Globus pallidus (tissue), 1 donor: Measurements from ENCODE around the gene ADAMTS7.
A peak's percentile ranks its signal among the peaks of the same experiment; 100 is the strongest.
"Not testable (repeated sequence)": the region's sequence is repeated elsewhere in the genome, so short reads cannot be mapped to it uniquely, and the experiment has no call there.

ENCODE experiments used
- DNase-seq: peaks from one replicate; pipeline ENCODE4 v3.0.0-alpha.2; 2015; ENCODE audit warnings: low spot score

ADAMTS7 gene

GRCh38 chr15:78752492-78753358 lies 58.5 kb downstream of the ADAMTS7 start:
- DNase-seq: no peak

GRCh38 chr15:78751602-78751979 lies 59.7 kb downstream of the ADAMTS7 start:
- no peak for DNase-seq

- peak; percentile 92 for DNase-seq
Measured at GRCh38 chr15:78750974-78751601, 60.2 kb downstream of the ADAMTS7 start.

- no peak for DNase-seq
Measured at GRCh38 chr15:78750566-78750965, 60.7 kb downstream of the ADAMTS7 start.

- no peak for DNase-seq
Measured at GRCh38 chr15:78749831-78750230, 61.4 kb downstream of the ADAMTS7 start.

GRCh38 chr15:78747877-78748276 lies 63.4 kb downstream of the ADAMTS7 start:
- DNase-seq: not testable (repeated sequence)

GRCh38 chr15:78741674-78742073 lies 69.6 kb downstream of the ADAMTS7 start:
- not testable (repeated sequence) for DNase-seq

- no peak for DNase-seq
Measured at GRCh38 chr15:78740904-78741274, 70.4 kb downstream of the ADAMTS7 start.

- no peak for DNase-seq
Measured at GRCh38 chr15:78739996-78740903, 71.0 kb downstream of the ADAMTS7 start.

- no peak for DNase-seq
Measured at GRCh38 chr15:78739206-78739605, 72.1 kb downstream of the ADAMTS7 start.

- DNase-seq: not testable (repeated sequence)
Measured at GRCh38 chr15:78737931-78738558, 73.2 kb downstream of the ADAMTS7 start.

- DNase-seq: no peak
Measured at GRCh38 chr15:78737187-78737820, 74.0 kb downstream of the ADAMTS7 start.

GRCh38 chr15:78736286-78736685 lies 75.0 kb downstream of the ADAMTS7 start:
- DNase-seq: not testable (repeated sequence)

GRCh38 chr15:78734451-78735064 lies 76.7 kb downstream of the ADAMTS7 start:
- DNase-seq: no peak

- no peak for DNase-seq
Measured at GRCh38 chr15:78732634-78733033, 78.6 kb downstream of the ADAMTS7 start.

GRCh38 chr15:78730955-78731354 lies 80.3 kb downstream of the ADAMTS7 start:
- DNase-seq: no peak

GRCh38 chr15:78728427-78728826 lies 82.8 kb downstream of the ADAMTS7 start:
- not testable (repeated sequence) for DNase-seq

GRCh38 chr15:78727561-78727960 lies 83.7 kb downstream of the ADAMTS7 start:
- no peak for DNase-seq

GRCh38 chr15:78726870-78727551 lies 84.3 kb downstream of the ADAMTS7 start:
- DNase-seq: no peak

- not testable (repeated sequence) for DNase-seq
Measured at GRCh38 chr15:78719819-78720450, 91.3 kb downstream of the ADAMTS7 start.
